Progenitor cell of endocrine pancreas (in vitro differentiated cells): ENCODE data around the gene HNRNPAB. TPM values are rescaled to one million over a fixed set of nuclear protein-coding genes. Genes with fewer than 3 reads are reported as not detected.

Source experiments
- DNase-seq: peaks from one replicate; pipeline ENCODE4 v3.0.0; 2021; ENCODE audit warnings: low spot score; ENCODE audit not compliant: unreplicated experiment
- H3K27ac Mint-ChIP-seq: 2 replicates; pipeline ENCODE4 v1.8.0; 2021; ENCODE audit warnings: mild to moderate bottlenecking, moderate library complexity, mixed read lengths
- H3K27me3 Mint-ChIP-seq: 2 replicates; pipeline ENCODE4 v1.8.0; 2021; ENCODE audit warnings: mixed read lengths
- H3K36me3 Mint-ChIP-seq: 2 replicates; pipeline ENCODE4 v1.8.0; 2022; ENCODE audit warnings: mixed read lengths; ENCODE audit not compliant: insufficient read depth
- H3K4me1 Mint-ChIP-seq: 2 replicates; pipeline ENCODE4 v1.8.0; 2021; ENCODE audit warnings: low read depth, mixed read lengths
- H3K4me3 Mint-ChIP-seq: 2 replicates; pipeline ENCODE4 v1.8.0; 2021; ENCODE audit warnings: low read depth, mild to moderate bottlenecking, moderate library complexity, mixed read lengths
- H3K9me3 Mint-ChIP-seq: 2 replicates; pipeline ENCODE4 v1.8.0; 2021; ENCODE audit warnings: low read depth, mixed read lengths
- CTCF ChIP-seq: fragments of 200-600 bp; sonication (generic); IDR thresholded peaks from one replicate; pipeline ENCODE4 v1.5.0; 2021; ENCODE audit warnings: antibody characterized with exemption, mild to moderate bottlenecking; ENCODE audit not compliant: unreplicated experiment
- total RNA-seq: library from RNA; stranded (reverse); gene quantifications from 2 replicates; pipeline ENCODE4 v1.2.1, GENCODE V29; 2021

HNRNPAB gene
- total RNA-seq, 1 donor from 2014 or later, result 214 TPM

DNA sequence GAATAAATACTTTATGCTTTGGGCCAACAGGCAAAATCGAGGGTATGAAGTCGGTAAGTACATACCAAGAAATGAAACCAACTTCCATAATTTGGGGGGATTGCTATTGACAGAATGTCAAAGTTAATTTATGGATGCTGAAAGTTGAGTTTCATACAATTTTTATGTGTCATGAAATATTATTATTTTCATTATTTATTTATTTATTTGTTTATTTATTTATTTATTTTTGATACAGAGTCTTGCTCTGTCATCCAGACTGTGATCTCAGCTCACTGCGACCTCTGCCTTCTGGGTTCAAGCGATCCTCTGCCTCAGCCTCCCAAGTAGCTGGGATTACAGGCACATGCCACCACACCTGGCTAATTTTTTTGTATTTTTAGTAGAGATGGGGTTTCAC is 12.7 kb upstream of the HNRNPAB start:
- H3K27ac Mint-ChIP-seq, result no peak overlapping the region
- H3K36me3 Mint-ChIP-seq, result peaks cover 2% of the 10 kb centered on the region

DNA sequence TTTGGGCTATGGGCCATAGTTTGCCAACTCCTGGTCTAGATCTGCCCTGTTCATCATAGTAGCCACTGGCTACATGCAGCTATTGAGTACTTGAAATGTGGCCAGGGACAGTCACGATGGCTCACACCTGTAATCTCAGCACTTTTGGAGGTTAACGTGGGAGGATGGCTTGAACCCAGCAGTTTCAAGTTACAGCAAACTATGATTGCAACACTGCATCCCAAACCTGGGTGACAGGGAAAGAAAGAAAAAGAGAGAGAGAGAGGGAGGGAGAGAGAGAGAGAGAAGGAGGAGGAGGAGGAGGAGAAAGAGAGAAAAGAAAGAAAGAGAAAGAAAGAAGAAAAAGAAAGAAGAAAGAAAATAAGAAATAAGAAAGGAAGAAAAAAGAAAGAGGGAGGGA is 12.1 kb upstream of the HNRNPAB start:
- peaks cover 3% of the 10 kb centered on the region for H3K9me3 Mint-ChIP-seq
- H3K36me3 Mint-ChIP-seq, result peaks cover 2% of the 10 kb centered on the region
- H3K27ac Mint-ChIP-seq, result no peak overlapping the region
- no peak overlapping the region for H3K4me3 Mint-ChIP-seq
- no peak for DNase-seq
- H3K4me1 Mint-ChIP-seq, result peaks cover 1% of the 10 kb centered on the region
- H3K27me3 Mint-ChIP-seq, result peaks cover 20% of the 10 kb centered on the region
- no peak for TF ChIP-seq CTCF

More for the DNA sequence above, 12.7 kb upstream of the HNRNPAB start:
- H3K4me3 Mint-ChIP-seq, result no peak overlapping the region
- H3K4me1 Mint-ChIP-seq, result peaks cover 1% of the 10 kb centered on the region
- H3K27me3 Mint-ChIP-seq, result peaks cover 20% of the 10 kb centered on the region
- no peak for DNase-seq
- TF ChIP-seq CTCF, result no peak
- peaks cover 3% of the 10 kb centered on the region for H3K9me3 Mint-ChIP-seq

DNA sequence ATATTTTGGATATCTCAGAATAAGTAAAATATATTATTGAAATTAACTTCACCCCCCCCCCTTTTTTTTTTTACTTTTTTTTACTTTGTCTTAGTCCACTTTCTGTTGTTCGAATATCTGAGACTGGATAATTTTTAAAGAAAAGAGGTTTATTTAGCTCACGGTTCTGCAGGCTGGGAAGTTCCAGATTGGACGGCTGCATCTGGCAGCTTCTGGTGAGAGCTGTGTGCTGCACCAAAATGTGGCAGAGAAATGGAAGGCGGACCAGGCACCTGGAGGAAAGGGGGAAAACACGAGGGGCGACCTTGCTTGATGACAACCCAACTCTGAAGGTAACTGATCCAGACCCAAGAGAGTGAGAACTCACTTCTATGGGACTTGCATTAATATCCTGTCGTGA is 11.5 kb upstream of the HNRNPAB start:
- no peak for DNase-seq
- no peak overlapping the region for H3K27ac Mint-ChIP-seq
- peaks cover 3% of the 10 kb centered on the region for H3K9me3 Mint-ChIP-seq
- H3K4me3 Mint-ChIP-seq, result no peak overlapping the region
- peaks cover 1% of the 10 kb centered on the region for H3K4me1 Mint-ChIP-seq
- no peak for TF ChIP-seq CTCF
- peaks cover 2% of the 10 kb centered on the region for H3K36me3 Mint-ChIP-seq
- H3K27me3 Mint-ChIP-seq, result peaks cover 20% of the 10 kb centered on the region

- TF ChIP-seq CTCF, result no peak
- no peak overlapping the region for H3K4me3 Mint-ChIP-seq
- peaks cover 20% of the 10 kb centered on the region for H3K27me3 Mint-ChIP-seq
- peaks cover 1% of the 10 kb centered on the region for H3K4me1 Mint-ChIP-seq
- no peak for DNase-seq
- H3K9me3 Mint-ChIP-seq, result peaks cover 3% of the 10 kb centered on the region
- peaks cover 2% of the 10 kb centered on the region for H3K36me3 Mint-ChIP-seq
- no peak overlapping the region for H3K27ac Mint-ChIP-seq
Observed at GRCh38 chr5:178193251-178193809, 11.0 kb upstream of the HNRNPAB start.

- Mint-ChIP-seq H3K36me3 (peaks cover 2% of the 10 kb centered on the region), H3K4me1 (peaks cover 1% of the 10 kb centered on the region), H3K4me3 (no peak overlapping the region), H3K27ac (no peak overlapping the region), H3K27me3 (peaks cover 20% of the 10 kb centered on the region), H3K9me3 (peaks cover 3% of the 10 kb centered on the region)
- no peak for TF ChIP-seq CTCF
- no peak for DNase-seq
Observed at GRCh38 chr5:178194026-178194425, 10.3 kb upstream of the HNRNPAB start.
